Thyroid gland (tissue), 4 donors: ENCODE data around the gene PIGV.

Experiments
- POLR2A ChIP-seq, 2 donors: fragments of 450-650 bp; IDR thresholded peaks; one replicate each; pipeline ENCODE4 v1.6.1; 2017; ENCODE audit warnings: antibody characterized with exemption in 2 of 2, mild to moderate bottlenecking in 2 of 2, moderate library complexity in 1 of 2
- TF ChIP-seq, protein P1 (sequence below), 6 experiments: fragments of 200-600 bp in 3 of 6; fragments of 450-650 bp in 3 of 6; sonication (generic) in 3 of 6; IDR thresholded peaks; one replicate each; pipeline ENCODE4 v1.5.1; 2016 to 2019; ENCODE audit warnings: antibody characterized with exemption in 6 of 6, mild to moderate bottlenecking in 2 of 6, inconsistent platforms in 1 of 6, moderate library complexity in 1 of 6

DNA sequence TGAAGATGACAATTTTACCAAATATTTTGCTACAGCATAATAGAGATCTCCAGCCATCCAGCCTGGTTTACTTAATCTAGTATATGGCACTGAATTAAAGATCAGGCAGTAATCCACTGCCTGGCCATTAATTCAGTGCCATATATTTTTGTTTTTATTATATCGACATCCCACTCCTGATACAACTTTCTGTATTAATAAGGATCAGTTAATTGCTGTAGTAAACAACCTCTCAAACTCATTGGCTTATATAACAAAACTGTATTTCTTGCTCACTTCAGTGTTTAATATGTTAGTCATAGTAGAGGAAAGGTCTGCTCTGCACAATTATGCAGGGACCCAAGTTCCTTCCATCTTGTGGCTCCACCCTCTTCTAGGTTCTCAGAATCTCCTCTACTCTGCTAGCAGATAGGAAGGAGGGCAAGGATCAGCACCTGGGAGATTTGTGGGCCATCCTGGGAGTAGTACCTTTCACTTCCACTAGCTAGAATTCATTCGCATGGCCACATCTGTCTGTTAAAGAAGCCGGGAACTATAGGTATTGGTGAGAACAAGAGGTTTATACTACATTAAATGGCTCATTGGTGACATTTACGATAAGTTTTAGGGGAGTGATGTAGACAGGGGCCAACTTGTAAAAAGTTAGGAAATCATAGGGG lies 35.1 kb downstream of the PIGV start:
- TF ChIP-seq, protein P1, sequence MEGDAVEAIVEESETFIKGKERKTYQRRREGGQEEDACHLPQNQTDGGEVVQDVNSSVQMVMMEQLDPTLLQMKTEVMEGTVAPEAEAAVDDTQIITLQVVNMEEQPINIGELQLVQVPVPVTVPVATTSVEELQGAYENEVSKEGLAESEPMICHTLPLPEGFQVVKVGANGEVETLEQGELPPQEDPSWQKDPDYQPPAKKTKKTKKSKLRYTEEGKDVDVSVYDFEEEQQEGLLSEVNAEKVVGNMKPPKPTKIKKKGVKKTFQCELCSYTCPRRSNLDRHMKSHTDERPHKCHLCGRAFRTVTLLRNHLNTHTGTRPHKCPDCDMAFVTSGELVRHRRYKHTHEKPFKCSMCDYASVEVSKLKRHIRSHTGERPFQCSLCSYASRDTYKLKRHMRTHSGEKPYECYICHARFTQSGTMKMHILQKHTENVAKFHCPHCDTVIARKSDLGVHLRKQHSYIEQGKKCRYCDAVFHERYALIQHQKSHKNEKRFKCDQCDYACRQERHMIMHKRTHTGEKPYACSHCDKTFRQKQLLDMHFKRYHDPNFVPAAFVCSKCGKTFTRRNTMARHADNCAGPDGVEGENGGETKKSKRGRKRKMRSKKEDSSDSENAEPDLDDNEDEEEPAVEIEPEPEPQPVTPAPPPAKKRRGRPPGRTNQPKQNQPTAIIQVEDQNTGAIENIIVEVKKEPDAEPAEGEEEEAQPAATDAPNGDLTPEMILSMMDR (IDR thresholded peaks at IDR 0.05): no peak
- no peak for TF ChIP-seq POLR2A (IDR thresholded peaks at IDR 0.05)
